CD4-positive, alpha-beta T cell (primary cell): ENCODE results near the gene CHADL. TPM values are rescaled to one million over a fixed set of nuclear protein-coding genes. Genes with fewer than 3 reads are reported as not detected.

Source experiments
- ATAC-seq: fragments of 200-7000 bp; cut with Tn5 transposase; one replicate; pipeline ENCODE4 v1.10.0; 2022; ENCODE audit warnings: mild to moderate bottlenecking; ENCODE audit not compliant: poor library complexity
- CTCF ChIA-PET: fragments of 350-600 bp; sonication (Branson Sonifier 250); formaldehyde crosslinking; loops from one replicate; lab custom pipeline; 2021; ENCODE audit warnings: antibody characterized with exemption, inconsistent platforms; lab: Charles Lee
- POLR2A ChIA-PET: fragments of 350-600 bp; sonication (Branson Sonifier 250); formaldehyde crosslinking; loops from one replicate; lab custom pipeline; 2021; ENCODE audit warnings: antibody characterized with exemption, inconsistent platforms; lab: Charles Lee
- DNase-seq, 14 experiments: peaks; one replicate each; pipeline ENCODE4 v3.0.0-alpha.2; 2013 to 2020; ENCODE audit warnings: mixed read lengths in 2 of 14
- H3K27ac ChIP-seq, 2 donors: one replicate each; pipeline versions ENCODE4 v1.5.1 to v1.7.0; 2013; ENCODE audit warnings: low read length in 2 of 2, low read depth in 1 of 2, mild to moderate bottlenecking in 1 of 2
- H3K27me3 ChIP-seq, 2 experiments: 1 replicate in 1 of 2; 2 replicates in 1 of 2; pipeline versions ENCODE4 v1.6.1 to v1.7.0; 2013; ENCODE audit warnings: low read length in 2 of 2, control low read depth in 1 of 2, mild to moderate bottlenecking in 1 of 2, moderate library complexity in 1 of 2; ENCODE audit not compliant: insufficient read depth in 2 of 2, control insufficient read depth in 1 of 2
- H3K36me3 ChIP-seq: one replicate; pipeline ENCODE4 v1.6.1; 2013; ENCODE audit warnings: low read length, control low read depth; ENCODE audit not compliant: insufficient read depth
- H3K4me1 ChIP-seq: one replicate; pipeline ENCODE4 v1.6.1; 2013; ENCODE audit warnings: low read length, control low read depth; ENCODE audit not compliant: insufficient read depth
- H3K4me3 ChIP-seq: one replicate; pipeline ENCODE4 v1.5.1; 2013; ENCODE audit warnings: mild to moderate bottlenecking, low read length, moderate library complexity
- H3K9me3 ChIP-seq, 2 experiments: 1 replicate in 1 of 2; 2 replicates in 1 of 2; pipeline versions ENCODE4 v1.6.1 to v1.7.0; 2013; ENCODE audit warnings: low read length in 2 of 2, mild to moderate bottlenecking in 2 of 2, control low read depth in 1 of 2, moderate library complexity in 1 of 2; ENCODE audit not compliant: control insufficient read depth in 1 of 2, insufficient read depth in 1 of 2
- H3K27ac Mint-ChIP-seq: one replicate; pipeline ENCODE4 v1.8.0; 2020; ENCODE audit warnings: mixed read lengths
- H3K27me3 Mint-ChIP-seq: one replicate; pipeline ENCODE4 v1.8.0; 2021; ENCODE audit warnings: mixed read lengths
- H3K36me3 Mint-ChIP-seq: one replicate; pipeline ENCODE4 v1.8.0; 2021; ENCODE audit warnings: low read depth, mixed read lengths
- H3K4me1 Mint-ChIP-seq: one replicate; pipeline ENCODE4 v1.8.0; 2021; ENCODE audit warnings: low read depth, mixed read lengths
- H3K4me3 Mint-ChIP-seq: one replicate; pipeline ENCODE4 v1.8.0; 2020; ENCODE audit warnings: mild to moderate bottlenecking, mixed read lengths
- H3K9me3 Mint-ChIP-seq: one replicate; pipeline ENCODE4 v1.8.0; 2020; ENCODE audit warnings: mixed read lengths
- CTCF ChIP-seq: fragments of 200-600 bp; IDR thresholded peaks from one replicate; pipeline ENCODE4 v1.8.0; 2022; ENCODE audit warnings: antibody characterized with exemption, mild to moderate bottlenecking
- intact Hi-C, 2 experiments: fragments of 100-400 bp; cut with DNase I in 1 of 2; cut with micrococcal nuclease in 1 of 2; formaldehyde crosslinking; loops; one replicate each; pipeline versions ENCODE4 v1.15.1 to v1.9.0; 2023 to 2025; cut with DNase I, micrococcal nuclease
- total RNA-seq, 174 experiments: library from RNA in 2 of 174; stranded (reverse) in 2 of 174; gene quantifications; one replicate each; pipeline ENCODE4 v1.2.3 and lab custom pipeline; 2021 to 2026

The CHADL gene
- total RNA-seq, 2 experiments from 2014 or later: 1.7 to 1.8 TPM

DNA sequence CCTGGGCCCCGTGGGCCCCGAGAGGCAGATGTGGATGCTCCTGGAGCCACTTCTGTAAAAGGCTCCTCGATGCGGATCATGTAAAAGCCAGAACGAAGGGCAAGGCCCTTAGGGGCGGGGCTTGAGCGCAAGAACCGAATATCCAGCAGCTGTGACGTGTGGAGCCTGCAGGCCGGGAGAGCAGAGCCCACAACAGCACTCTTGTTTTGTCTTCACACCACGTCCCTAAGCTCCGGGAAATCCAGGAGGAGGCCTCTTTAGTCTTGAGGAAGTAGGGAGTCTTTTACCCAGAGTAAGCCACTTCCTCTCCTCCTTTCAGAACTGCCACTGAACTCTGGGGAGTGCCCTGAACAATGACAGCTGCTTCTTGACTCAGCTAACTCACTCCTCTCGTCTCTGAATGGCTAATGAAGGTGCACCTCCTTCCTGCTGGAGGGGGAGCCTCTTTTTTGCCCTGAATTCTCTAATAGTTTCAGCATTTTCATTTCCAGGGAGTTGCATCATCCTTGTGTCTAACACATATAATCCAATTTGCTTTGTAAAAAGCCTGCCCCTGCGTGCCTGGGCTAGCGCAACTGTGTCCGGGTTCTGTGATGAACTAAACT, 23.1 kb downstream of the CHADL start:
- Histone ChIP-seq H3K4me1 (peaks cover 22% of the 10 kb centered on the region), H3K4me3 (peak overlapping the region; percentile 17), H3K9me3 (no peaks in the 10 kb centered on the region), H3K36me3 (peaks cover 58% of the 10 kb centered on the region), H3K27ac (no peak overlapping the region), H3K27me3 (no peaks in the 10 kb centered on the region)
- Mint-ChIP-seq H3K4me3 (peak overlapping the region; percentile 42), H3K4me1 (peaks cover 10% of the 10 kb centered on the region), H3K27ac (peak overlapping the region; percentile 42), H3K36me3 (peaks cover 62% of the 10 kb centered on the region), H3K27me3 (no peaks in the 10 kb centered on the region), H3K9me3 (no peaks in the 10 kb centered on the region)
- TF ChIP-seq CTCF: no peak
- ChIA-PET POLR2A (interaction anchor here (3.3 kb wide), 1 partner anchor 20 kb away, joined by 14 read pairs; no protein-coding TSS in a partner anchor), CTCF (interaction anchor here (2.0 kb wide), 1 partner anchor 20 kb away, joined by 7 read pairs; no protein-coding TSS in a partner anchor)
- intact Hi-C loops: no loop called here
- ATAC-seq (peak; percentile 100), DNase-seq (peak in 6 of 14 experiments; percentile 11 to 70 (median 46))

- H3K27me3 ChIP-seq: no peaks in the 10 kb centered on the region
- POLR2A ChIA-PET: interaction anchor here (3.3 kb wide), 1 partner anchor 21 kb away, joined by 14 read pairs; no protein-coding TSS in a partner anchor
- CTCF ChIA-PET: interaction anchor here (2.0 kb wide), 1 partner anchor 21 kb away, joined by 7 read pairs; no protein-coding TSS in a partner anchor
Observed at GRCh38 chr22:41216984-41217383, 23.7 kb downstream of the CHADL start.

GRCh38 chr22:41215926-41216325, 24.8 kb downstream of the CHADL start:
- Mint-ChIP-seq H3K27me3 (no peaks in the 10 kb centered on the region), H3K9me3 (no peaks in the 10 kb centered on the region), H3K4me3 (no peak overlapping the region), H3K36me3 (peaks cover 62% of the 10 kb centered on the region), H3K4me1 (peaks cover 10% of the 10 kb centered on the region), H3K27ac (no peak overlapping the region)
- Histone ChIP-seq H3K4me3 (no peak overlapping the region), H3K27me3 (no peaks in the 10 kb centered on the region), H3K27ac (no peak overlapping the region), H3K4me1 (peaks cover 22% of the 10 kb centered on the region), H3K36me3 (peaks cover 51% of the 10 kb centered on the region), H3K9me3 (no peaks in the 10 kb centered on the region)
- no peak for ATAC-seq
- no peak for TF ChIP-seq CTCF
- CTCF ChIA-PET: interaction anchor here (2.0 kb wide), 1 partner anchor 22 kb away, joined by 7 read pairs; no protein-coding TSS in a partner anchor
- DNase-seq: no peak
- POLR2A ChIA-PET: interaction anchor here (3.3 kb wide), 1 partner anchor 22 kb away, joined by 14 read pairs; no protein-coding TSS in a partner anchor
- intact Hi-C loops: no loop called here

More at GRCh38 chr22:41216984-41217383, 23.7 kb downstream of the CHADL start:
- intact Hi-C loops: no loop called here
- H3K36me3 Mint-ChIP-seq: peaks cover 63% of the 10 kb centered on the region
- no peaks in the 10 kb centered on the region for H3K9me3 Mint-ChIP-seq
- Histone ChIP-seq H3K36me3 (peaks cover 55% of the 10 kb centered on the region), H3K27ac (no peak overlapping the region), H3K4me1 (peaks cover 22% of the 10 kb centered on the region), H3K9me3 (no peaks in the 10 kb centered on the region), H3K4me3 (no peak overlapping the region)
- H3K27ac Mint-ChIP-seq: peak overlapping the region; percentile 42
- H3K4me1 Mint-ChIP-seq: peaks cover 10% of the 10 kb centered on the region
- no peak for TF ChIP-seq CTCF
- no peak for DNase-seq
- no peak for ATAC-seq
- no peaks in the 10 kb centered on the region for H3K27me3 Mint-ChIP-seq
- no peak overlapping the region for H3K4me3 Mint-ChIP-seq
